AG08395 (cell line): ENCODE data around the gene COX6B1.
"Not testable (repeated sequence)": the region's sequence is repeated elsewhere in the genome, so short reads cannot be mapped to it uniquely, and the experiment has no call there.

Experiments
- DNase-seq: peaks from one replicate; pipeline ENCODE4 v3.0.0; 2012; ENCODE audit warnings: mixed read lengths, low spot score

COX6B1 gene

GRCh38 chr19:35648017-35648961 is at the start of gene COX6B1:
Gene COX6B1, plus strand, starts transcription at chr19:35648323. Its CDS starts 2,921 bp downstream, at chr19:35651244.
- peak; percentile 99 for DNase-seq

DNA sequence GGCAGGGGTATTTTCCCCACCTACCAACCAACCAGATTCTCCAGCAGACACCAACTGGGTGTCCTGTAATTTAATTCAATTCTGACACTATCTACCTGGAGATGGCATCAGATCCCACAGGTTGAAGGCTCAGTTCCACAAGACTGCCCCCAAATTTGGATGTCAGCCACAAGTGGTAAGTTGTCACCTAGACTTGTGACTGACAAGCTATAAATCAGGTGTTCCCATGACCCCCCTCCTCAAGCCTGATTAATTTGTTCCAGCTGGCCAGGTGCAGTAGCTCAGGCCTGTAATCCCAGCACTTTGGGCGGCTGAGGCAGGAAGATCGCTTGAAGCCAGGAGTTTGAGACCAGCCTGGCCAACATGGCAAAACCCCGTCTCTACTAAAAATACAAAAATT is 46.2 kb upstream of the COX6B1 start:
- no peak for DNase-seq

GRCh38 chr19:35604436-35604835 is 43.7 kb upstream of the COX6B1 start:
- DNase-seq: not testable (repeated sequence)

GRCh38 chr19:35607170-35607569 is 41.0 kb upstream of the COX6B1 start:
- not testable (repeated sequence) for DNase-seq

GRCh38 chr19:35607661-35608060 is 40.5 kb upstream of the COX6B1 start:
- no peak for DNase-seq

GRCh38 chr19:35608251-35608650 is 39.9 kb upstream of the COX6B1 start:
- no peak for DNase-seq

- no peak for DNase-seq
Measured at GRCh38 chr19:35609851-35610353, 38.2 kb upstream of the COX6B1 start.

- DNase-seq: no peak
Measured at GRCh38 chr19:35612224-35612558, 35.9 kb upstream of the COX6B1 start.

DNA sequence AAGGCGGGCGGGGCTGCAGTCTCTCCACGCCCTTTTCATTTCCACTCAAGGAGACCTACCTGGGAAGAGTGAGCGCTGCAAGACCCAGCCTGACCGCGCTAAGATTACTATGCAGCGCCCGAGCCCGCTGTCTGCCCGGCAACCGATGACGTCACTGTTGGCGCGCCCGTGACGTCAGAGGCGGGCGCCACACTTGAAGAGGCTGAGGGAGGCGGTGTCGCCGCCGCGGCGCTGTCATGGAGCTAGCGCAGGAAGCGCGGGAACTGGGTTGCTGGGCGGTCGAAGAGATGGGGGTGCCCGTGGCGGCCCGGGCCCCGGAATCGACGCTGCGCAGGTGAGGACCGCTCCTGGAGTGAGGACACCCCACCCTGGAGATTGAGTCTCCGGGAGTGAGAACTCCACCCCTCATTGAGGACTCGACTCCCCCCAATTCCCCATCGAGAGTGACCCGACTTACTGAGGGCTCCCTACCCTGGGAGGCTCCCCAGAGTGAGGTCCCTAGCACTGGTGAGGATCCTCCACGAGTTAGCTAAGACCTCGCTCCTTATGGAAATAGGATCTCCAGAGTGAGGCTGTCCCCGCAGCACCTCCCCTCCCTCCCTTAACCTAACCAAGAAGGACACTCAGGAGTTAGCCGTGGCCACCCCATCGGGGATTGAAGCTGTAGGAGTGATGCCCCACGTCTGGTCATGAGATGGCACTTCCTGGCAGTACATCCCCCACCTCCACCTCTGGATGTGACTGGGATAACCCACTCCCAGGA is 35.4 kb upstream of the COX6B1 start, which contains the start of gene HAUS5:
TSS of gene HAUS5 (plus strand) at position 177 of the 763 bp plus-strand sequence. CDS start at position 237, 60 bp downstream.
- DNase-seq: peak; percentile 98

GRCh38 chr19:35613574-35613973 is 34.5 kb upstream of the COX6B1 start:
- no peak for DNase-seq

- no peak for DNase-seq
Measured at GRCh38 chr19:35615036-35615435, 33.1 kb upstream of the COX6B1 start.

- DNase-seq: no peak
Measured at GRCh38 chr19:35618857-35619256, 29.3 kb upstream of the COX6B1 start.

- DNase-seq: no peak
Measured at GRCh38 chr19:35619290-35619923, 28.7 kb upstream of the COX6B1 start.

DNA sequence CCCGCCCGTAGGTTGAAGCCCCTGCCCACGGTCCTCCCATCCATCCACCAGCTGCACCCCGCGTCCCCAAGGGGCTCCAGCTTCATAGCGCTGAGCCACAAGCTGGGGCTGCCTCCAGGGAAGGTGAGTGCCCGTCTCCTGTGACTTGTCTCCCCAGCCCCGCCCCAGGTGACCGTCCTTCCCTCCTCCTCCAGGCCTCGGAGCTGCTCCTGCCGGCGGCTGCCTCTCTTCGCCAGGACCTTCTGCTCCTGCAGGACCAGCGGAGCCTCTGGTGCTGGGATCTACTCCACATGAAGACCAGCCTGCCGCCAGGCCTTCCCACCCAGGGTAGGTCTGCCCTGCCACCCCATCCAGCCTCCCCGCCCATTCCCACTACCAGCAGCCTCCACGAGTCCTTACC is 28.1 kb upstream of the COX6B1 start:
- no peak for DNase-seq

GRCh38 chr19:35621708-35622107 is 26.4 kb upstream of the COX6B1 start:
- no peak for DNase-seq

GRCh38 chr19:35622750-35623149 is 25.4 kb upstream of the COX6B1 start:
- no peak for DNase-seq

DNA sequence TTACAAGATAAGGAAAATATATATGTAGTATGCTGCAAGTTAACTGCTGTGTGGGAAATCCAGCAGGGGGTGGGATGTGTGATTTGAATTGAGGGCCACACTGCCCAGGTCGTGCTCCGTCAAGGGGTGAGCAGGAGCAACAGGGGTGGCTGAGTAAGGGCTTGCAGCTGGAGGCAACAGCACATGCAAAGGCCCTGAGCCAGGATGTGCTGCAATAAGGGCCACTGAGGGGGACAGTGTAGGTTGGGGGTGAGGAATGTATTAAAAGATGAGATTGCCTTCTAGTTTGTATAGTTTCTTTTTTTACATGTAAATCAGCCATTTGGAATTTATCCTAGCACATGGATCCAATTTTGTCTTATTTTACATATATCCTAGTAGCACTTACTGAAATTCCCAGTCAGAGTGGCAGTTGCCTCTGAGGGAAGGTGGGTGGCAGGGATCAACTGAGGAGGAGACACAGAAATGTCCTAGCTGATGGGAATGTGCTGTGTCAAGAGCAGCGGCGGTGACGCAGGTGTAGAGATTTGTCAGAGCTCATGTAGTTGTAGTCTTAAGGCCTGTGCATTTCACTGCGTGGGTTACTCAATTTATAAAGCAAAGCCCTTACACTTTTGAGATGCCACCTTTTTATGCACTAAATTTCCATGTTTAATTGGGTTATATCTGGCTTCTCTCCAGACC is 24.7 kb upstream of the COX6B1 start:
- DNase-seq: no peak

GRCh38 chr19:35628264-35628564 is 19.9 kb upstream of the COX6B1 start:
- no peak for DNase-seq

DNA sequence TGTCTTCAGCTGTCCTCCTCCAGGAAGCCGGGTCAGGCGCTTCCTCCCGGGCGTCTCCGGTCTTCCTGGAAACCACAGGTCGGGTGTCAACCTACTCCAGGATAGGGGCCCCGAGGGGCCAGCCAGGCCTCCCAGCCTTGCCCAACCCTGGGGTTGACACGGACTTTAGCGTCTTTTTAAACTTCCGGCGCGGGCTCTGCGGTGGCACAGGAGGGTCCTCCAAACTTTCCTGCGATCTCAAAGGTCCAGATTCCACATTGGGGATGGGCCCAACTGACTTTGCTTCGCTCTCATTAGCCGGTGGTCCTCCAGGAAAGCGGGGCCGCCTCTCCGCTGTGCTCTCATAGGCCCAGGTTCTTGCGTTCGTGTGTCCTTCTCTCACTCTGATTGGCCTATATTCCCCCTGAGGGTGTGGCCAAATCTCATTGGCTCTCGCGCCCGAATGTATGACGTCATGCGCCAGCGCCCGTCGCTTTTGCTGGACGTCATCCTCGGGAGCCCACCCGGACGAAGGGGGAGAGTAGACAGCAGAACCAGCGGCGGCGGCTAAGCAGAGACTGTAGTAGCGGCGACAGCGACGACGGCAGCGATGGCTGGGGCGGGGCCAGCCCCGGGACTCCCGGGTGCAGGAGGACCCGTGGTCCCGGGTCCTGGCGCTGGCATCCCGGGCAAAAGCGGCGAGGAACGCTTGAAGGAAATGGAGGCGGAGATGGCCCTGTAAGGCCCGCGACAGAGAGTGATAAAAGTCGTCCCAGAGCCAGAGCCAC is 19.4 kb upstream of the COX6B1 start, which contains the start of gene RBM42:
TSS of gene RBM42 (plus strand) at position 472 of the 767 bp plus-strand sequence. CDS start at position 590, 118 bp downstream.
- peak; percentile 99 for DNase-seq

DNA sequence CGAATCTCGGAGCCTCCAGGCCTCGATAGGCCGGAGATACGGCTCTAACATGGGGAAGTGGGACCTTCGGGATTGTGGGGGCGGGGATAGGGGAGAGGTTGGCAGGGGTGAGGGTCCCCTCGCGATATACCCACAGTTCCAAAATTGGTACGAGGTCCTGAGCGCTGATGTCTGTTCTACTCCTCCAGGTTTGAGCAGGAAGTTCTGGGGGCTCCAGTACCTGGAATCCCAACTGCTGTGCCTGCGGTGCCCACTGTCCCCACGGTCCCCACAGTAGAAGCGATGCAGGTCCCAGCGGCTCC is 18.8 kb upstream of the COX6B1 start:
- no peak for DNase-seq
